Measurements from ENCODE around the gene WDR46.
A peak's percentile ranks its signal among the peaks of the same experiment; 100 is the strongest.

The WDR46 gene

DNA sequence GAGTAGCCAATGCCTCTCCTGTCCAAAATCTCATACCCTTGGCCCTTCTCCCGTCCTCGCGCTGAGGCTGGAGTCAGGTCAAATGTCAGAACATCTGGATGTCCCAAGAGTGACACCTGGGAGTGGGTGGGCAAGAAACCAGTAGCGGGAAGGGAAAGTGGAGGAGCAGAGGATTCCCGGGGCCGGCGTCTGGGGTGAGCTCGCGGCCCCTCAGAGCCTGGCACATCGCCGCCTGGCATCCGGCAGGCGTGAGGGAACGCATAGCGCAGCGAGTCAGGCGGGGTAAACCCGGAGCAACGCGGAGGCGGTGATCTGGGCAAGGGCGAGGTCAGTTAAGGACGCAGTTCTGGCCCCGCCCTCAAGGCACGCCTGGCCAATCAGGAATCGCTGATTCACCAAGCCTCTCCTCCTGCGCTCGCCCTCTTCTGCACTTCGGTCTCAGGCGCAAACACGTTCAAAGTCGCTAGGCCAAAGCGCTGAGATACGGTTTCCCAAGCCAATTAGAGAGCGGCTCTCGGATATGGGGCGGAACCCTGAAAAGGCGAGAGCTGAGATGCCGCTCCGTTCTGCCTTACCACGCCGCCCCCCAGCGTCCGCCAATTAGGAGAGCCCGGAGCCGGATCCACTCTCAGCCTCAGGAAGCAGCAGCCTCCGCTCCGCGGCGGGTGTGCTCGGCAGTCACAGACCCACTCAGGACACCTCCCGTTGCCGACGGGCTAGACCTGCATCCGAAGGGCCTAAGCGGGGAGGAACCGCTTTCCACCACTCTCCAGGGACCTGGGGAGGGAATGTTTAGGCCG, 39.9 kb downstream of the WDR46 start (continued):
- TF ChIP-seq KLF8 (tag by site-specific recombination; IDR thresholded peaks at IDR 0.05): peak; percentile 36; the same call in 1 of the 2 replicates
- peak; percentile 80 for TF ChIP-seq ZFHX2 (tag by site-specific recombination; conservative IDR thresholded peaks at IDR 0.05)
- peak; percentile 96 for TF ChIP-seq ZNF335 (tag by site-specific recombination; conservative IDR thresholded peaks at IDR 0.05)
- TF ChIP-seq, protein P1, sequence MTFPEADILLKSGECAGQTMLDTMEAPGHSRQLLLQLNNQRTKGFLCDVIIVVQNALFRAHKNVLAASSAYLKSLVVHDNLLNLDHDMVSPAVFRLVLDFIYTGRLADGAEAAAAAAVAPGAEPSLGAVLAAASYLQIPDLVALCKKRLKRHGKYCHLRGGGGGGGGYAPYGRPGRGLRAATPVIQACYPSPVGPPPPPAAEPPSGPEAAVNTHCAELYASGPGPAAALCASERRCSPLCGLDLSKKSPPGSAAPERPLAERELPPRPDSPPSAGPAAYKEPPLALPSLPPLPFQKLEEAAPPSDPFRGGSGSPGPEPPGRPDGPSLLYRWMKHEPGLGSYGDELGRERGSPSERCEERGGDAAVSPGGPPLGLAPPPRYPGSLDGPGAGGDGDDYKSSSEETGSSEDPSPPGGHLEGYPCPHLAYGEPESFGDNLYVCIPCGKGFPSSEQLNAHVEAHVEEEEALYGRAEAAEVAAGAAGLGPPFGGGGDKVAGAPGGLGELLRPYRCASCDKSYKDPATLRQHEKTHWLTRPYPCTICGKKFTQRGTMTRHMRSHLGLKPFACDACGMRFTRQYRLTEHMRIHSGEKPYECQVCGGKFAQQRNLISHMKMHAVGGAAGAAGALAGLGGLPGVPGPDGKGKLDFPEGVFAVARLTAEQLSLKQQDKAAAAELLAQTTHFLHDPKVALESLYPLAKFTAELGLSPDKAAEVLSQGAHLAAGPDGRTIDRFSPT (tag by site-specific recombination; IDR thresholded peaks at IDR 0.05): peak; percentile 95
- no peak for TF ChIP-seq SCRT2 (tag by site-specific recombination; IDR thresholded peaks at IDR 0.05)
- TF ChIP-seq ZNF175 (tag by site-specific recombination; IDR thresholded peaks at IDR 0.05): no peak
- TF ChIP-seq ZNF19 (tag by site-specific recombination; IDR thresholded peaks at IDR 0.05; ENCODE audit: low read depth): no peak
- no peak for TF ChIP-seq YY2 (tag by site-specific recombination; IDR thresholded peaks at IDR 0.05)
- TF ChIP-seq, protein P2, sequence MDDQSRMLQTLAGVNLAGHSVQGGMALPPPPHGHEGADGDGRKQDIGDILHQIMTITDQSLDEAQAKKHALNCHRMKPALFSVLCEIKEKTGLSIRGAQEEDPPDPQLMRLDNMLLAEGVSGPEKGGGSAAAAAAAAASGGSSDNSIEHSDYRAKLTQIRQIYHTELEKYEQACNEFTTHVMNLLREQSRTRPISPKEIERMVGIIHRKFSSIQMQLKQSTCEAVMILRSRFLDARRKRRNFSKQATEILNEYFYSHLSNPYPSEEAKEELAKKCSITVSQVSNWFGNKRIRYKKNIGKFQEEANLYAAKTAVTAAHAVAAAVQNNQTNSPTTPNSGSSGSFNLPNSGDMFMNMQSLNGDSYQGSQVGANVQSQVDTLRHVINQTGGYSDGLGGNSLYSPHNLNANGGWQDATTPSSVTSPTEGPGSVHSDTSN (CRISPR knock-in tag; IDR thresholded peaks at IDR 0.05): peak; percentile 80
- no peak for TF ChIP-seq PRDM1 (tag by site-specific recombination; IDR thresholded peaks at IDR 0.05)
- TF ChIP-seq ZNF169 (tag by site-specific recombination; IDR thresholded peaks at IDR 0.05): no peak
- 0 out of 2 replicates have a peak, but pooled peaks have one; percentile 11 for TF ChIP-seq ZNF660 (tag by site-specific recombination; IDR thresholded peaks at IDR 0.05)
- peak; percentile 71; the same call in 1 of the 2 replicates for TF ChIP-seq TRIM28 (IDR thresholded peaks at IDR 0.05; ENCODE audit: borderline replicate concordance, low read length)
- TF ChIP-seq ZBTB17 (tag by site-specific recombination; IDR thresholded peaks at IDR 0.05): peak; percentile 98
- TF ChIP-seq ZNF157 (tag by site-specific recombination; IDR thresholded peaks at IDR 0.05): no peak
- peak; percentile 98 for TF ChIP-seq SP2 (tag by site-specific recombination; IDR thresholded peaks at IDR 0.05)
- TF ChIP-seq ZNF555 (tag by site-specific recombination; conservative IDR thresholded peaks at IDR 0.05): no peak

DNA sequence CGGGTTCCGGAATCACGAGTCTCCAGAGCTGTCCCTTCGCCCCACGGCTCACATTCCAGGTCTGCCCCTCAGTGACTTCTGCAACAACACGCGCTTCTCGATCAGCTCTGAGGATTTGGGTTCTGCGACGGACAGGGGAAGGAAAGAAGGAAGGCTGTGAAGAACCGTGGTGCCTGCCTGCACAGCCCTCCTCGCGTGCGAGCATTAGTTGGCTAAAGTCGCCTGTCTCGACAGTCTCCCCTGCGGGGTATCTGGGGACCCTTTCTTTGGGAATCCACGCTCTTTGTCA, 40.5 kb downstream of the WDR46 start:
- CTCF ChIA-PET: interaction anchor here (0.6 to 6.1 kb wide), 56 partner anchors 9 to 801 kb away, joined by 3 to 76 read pairs (median 6); partner anchors contain the start of genes HSD17B8 and RING1
- TF ChIP-seq, protein P3, sequence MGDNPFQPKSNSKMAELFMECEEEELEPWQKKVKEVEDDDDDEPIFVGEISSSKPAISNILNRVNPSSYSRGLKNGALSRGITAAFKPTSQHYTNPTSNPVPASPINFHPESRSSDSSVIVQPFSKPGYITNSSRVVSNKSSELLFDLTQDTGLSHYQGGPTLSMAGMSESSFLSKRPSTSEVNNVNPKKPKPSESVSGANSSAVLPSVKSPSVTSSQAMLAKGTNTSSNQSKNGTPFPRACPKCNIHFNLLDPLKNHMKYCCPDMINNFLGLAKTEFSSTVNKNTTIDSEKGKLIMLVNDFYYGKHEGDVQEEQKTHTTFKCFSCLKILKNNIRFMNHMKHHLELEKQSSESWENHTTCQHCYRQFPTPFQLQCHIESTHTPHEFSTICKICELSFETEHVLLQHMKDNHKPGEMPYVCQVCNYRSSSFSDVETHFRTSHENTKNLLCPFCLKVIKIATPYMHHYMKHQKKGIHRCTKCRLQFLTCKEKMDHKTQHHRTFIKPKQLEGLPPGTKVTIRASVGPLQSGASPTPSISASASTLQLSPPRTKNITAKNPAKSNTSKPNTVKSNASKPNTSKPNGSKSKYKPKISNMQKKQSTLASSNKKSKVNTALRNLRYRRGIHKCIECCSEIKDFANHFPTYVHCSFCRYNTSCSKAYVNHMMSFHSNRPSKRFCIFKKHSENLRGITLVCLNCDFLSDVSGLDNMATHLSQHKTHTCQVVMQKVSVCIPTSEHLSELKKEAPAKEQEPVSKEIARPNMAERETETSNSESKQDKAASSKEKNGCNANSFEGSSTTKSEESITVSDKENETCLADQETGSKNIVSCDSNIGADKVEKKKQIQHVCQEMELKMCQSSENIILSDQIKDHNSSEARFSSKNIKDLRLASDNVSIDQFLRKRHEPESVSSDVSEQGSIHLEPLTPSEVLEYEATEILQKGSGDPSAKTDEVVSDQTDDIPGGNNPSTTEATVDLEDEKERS (tag by site-specific recombination; IDR thresholded peaks at IDR 0.05): no peak
- no peak for TF ChIP-seq ZNF585B (tag by site-specific recombination; IDR thresholded peaks at IDR 0.05)
- 0 out of 2 replicates have a peak, but pooled peaks have one; percentile 6 for TF ChIP-seq GLIS2 (tag by site-specific recombination; IDR thresholded peaks at IDR 0.05)
- TF ChIP-seq, protein P4, sequence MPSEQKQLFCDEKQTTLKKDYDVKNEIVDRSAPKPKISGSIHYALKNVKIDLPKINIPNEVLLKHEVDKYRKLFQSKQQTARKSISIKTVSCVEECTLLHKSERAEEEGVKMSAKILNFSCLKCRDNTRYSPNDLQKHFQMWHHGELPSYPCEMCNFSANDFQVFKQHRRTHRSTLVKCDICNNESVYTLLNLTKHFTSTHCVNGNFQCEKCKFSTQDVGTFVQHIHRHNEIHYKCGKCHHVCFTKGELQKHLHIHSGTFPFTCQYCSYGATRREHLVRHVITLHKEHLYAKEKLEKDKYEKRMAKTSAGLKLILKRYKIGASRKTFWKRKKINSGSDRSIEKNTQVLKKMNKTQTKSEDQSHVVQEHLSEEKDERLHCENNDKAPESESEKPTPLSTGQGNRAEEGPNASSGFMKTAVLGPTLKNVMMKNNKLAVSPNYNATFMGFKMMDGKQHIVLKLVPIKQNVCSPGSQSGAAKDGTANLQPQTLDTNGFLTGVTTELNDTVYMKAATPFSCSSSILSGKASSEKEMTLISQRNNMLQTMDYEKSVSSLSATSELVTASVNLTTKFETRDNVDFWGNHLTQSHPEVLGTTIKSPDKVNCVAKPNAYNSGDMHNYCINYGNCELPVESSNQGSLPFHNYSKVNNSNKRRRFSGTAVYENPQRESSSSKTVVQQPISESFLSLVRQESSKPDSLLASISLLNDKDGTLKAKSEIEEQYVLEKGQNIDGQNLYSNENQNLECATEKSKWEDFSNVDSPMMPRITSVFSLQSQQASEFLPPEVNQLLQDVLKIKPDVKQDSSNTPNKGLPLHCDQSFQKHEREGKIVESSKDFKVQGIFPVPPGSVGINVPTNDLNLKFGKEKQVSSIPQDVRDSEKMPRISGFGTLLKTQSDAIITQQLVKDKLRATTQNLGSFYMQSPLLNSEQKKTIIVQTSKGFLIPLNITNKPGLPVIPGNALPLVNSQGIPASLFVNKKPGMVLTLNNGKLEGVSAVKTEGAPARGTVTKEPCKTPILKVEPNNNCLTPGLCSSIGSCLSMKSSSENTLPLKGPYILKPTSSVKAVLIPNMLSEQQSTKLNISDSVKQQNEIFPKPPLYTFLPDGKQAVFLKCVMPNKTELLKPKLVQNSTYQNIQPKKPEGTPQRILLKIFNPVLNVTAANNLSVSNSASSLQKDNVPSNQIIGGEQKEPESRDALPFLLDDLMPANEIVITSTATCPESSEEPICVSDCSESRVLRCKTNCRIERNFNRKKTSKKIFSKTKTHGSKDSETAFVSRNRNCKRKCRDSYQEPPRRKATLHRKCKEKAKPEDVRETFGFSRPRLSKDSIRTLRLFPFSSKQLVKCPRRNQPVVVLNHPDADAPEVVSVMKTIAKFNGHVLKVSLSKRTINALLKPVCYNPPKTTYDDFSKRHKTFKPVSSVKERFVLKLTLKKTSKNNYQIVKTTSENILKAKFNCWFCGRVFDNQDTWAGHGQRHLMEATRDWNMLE (tag by site-specific recombination; conservative IDR thresholded peaks at IDR 0.05; ENCODE audit: low read depth): no peak
- no peak for TF ChIP-seq ZNF335 (tag by site-specific recombination; conservative IDR thresholded peaks at IDR 0.05)
- no peak for TF ChIP-seq SCRT2 (tag by site-specific recombination; IDR thresholded peaks at IDR 0.05)
- 0 out of 2 replicates have a peak, but pooled peaks have one; percentile 2 for TF ChIP-seq ZNF623 (tag by site-specific recombination; IDR thresholded peaks at IDR 0.05)
- peak; percentile 3 for TF ChIP-seq ZBTB17 (tag by site-specific recombination; IDR thresholded peaks at IDR 0.05)
- TF ChIP-seq ZBTB8A (tag by site-specific recombination; IDR thresholded peaks at IDR 0.05): no peak

More for the DNA sequence above, 40.5 kb downstream of the WDR46 start:
- H3K27ac ChIP-seq (ENCODE audit: extremely low read depth, low read depth, low read length): peak overlapping the region; percentile 88
- H3K36me3 ChIP-seq (ENCODE audit: control insufficient read depth in 2 of 2, insufficient read depth in 1 of 2, low read length in 2 of 2): peaks cover 14 to 20% of the 10 kb centered on the region in 2 experiments; a peak in 2 of 3 replicates
- no peaks in the 10 kb centered on the region for H3K9me3 ChIP-seq (ENCODE audit: control insufficient read depth, insufficient read depth, low read depth, low read length)
- POLR2A ChIA-PET: interaction anchor here (0.6 to 4.8 kb wide), 19 partner anchors 12 to 277 kb away, joined by 3 to 65 read pairs (median 10); partner anchors contain the start of genes B3GALT4, HSD17B8, PFDN6 and RGL2
- H3K4me1 ChIP-seq (ENCODE audit: control insufficient read depth, insufficient read depth, low read length): peaks cover 12% of the 10 kb centered on the region
- peak overlapping the region; percentile 34 for H3K4me3 ChIP-seq (ENCODE audit: low read depth, low read length)

Data from HEK293 (cell line).